Stimulated activated naive CD4-positive, alpha-beta T cell treated with Interleukin-2 at 50 U/mL for 16 hours (primary cell): ENCODE results near the gene PGGT1B.
"Not testable (repeated sequence)": the region's sequence is repeated elsewhere in the genome, so short reads cannot be mapped to it uniquely, and the experiment has no call there.

ENCODE experiments used
- DNase-seq: peaks from one replicate; lab custom pipeline; 2025; lab: John Stamatoyannopoulos, UW

The PGGT1B gene

GRCh38 chr5:115257981-115258380, 4.7 kb downstream of the PGGT1B start:
- DNase-seq: no peak

- not testable (repeated sequence) for DNase-seq
Observed at GRCh38 chr5:115249379-115249778, 13.3 kb downstream of the PGGT1B start.

GRCh38 chr5:115246361-115246991, 16.2 kb downstream of the PGGT1B start:
- no peak for DNase-seq

GRCh38 chr5:115243412-115243811, 19.3 kb downstream of the PGGT1B start:
- DNase-seq: no peak

- DNase-seq: no peak
Observed at GRCh38 chr5:115241881-115242642, 20.6 kb downstream of the PGGT1B start.

GRCh38 chr5:115237066-115237465, 25.6 kb downstream of the PGGT1B start:
- DNase-seq: no peak

- no peak for DNase-seq
Observed at GRCh38 chr5:115236599-115236998, 26.1 kb downstream of the PGGT1B start.

- no peak for DNase-seq
Observed at GRCh38 chr5:115231598-115231997, 31.1 kb downstream of the PGGT1B start.

- no peak for DNase-seq
Observed at GRCh38 chr5:115229606-115230005, 33.1 kb downstream of the PGGT1B start.

- no peak for DNase-seq
Observed at GRCh38 chr5:115227281-115227680, 35.4 kb downstream of the PGGT1B start.

- no peak for DNase-seq
Observed at GRCh38 chr5:115214541-115214940, 48.1 kb downstream of the PGGT1B start.

GRCh38 chr5:115209279-115209678, 53.4 kb downstream of the PGGT1B start:
- DNase-seq: peak; percentile 19

- no peak for DNase-seq
Observed at GRCh38 chr5:115202952-115203351, 59.7 kb downstream of the PGGT1B start.

GRCh38 chr5:115196161-115196560, 66.5 kb downstream of the PGGT1B start:
- no peak for DNase-seq

GRCh38 chr5:115194676-115195075, 68.0 kb downstream of the PGGT1B start:
- no peak for DNase-seq

- DNase-seq: no peak
Observed at GRCh38 chr5:115193295-115193694, 69.4 kb downstream of the PGGT1B start.

GRCh38 chr5:115192098-115192497, 70.6 kb downstream of the PGGT1B start:
- no peak for DNase-seq

- DNase-seq: no peak
Observed at GRCh38 chr5:115191474-115192031, 71.1 kb downstream of the PGGT1B start.

- no peak for DNase-seq
Observed at GRCh38 chr5:115190388-115190787, 72.3 kb downstream of the PGGT1B start.

- DNase-seq: no peak
Observed at GRCh38 chr5:115189866-115190265, 72.8 kb downstream of the PGGT1B start.

- no peak for DNase-seq
Observed at GRCh38 chr5:115186794-115187193, 75.9 kb downstream of the PGGT1B start.

- no peak for DNase-seq
Observed at GRCh38 chr5:115184770-115185169, 77.9 kb downstream of the PGGT1B start.

GRCh38 chr5:115181757-115182156, 80.9 kb downstream of the PGGT1B start:
- no peak for DNase-seq
